Skeletal muscle tissue (tissue), 4 donors: ENCODE data around the gene POLR1E. TPM values are rescaled to one million over a fixed set of nuclear protein-coding genes. Genes with fewer than 3 reads are reported as not detected.
"Not testable (repeated sequence)": the region's sequence is repeated elsewhere in the genome, so short reads cannot be mapped to it uniquely, and the experiment has no call there.

Experiments used
- H3K27ac ChIP-seq: one replicate; pipeline ENCODE4 v1.7.0; 2013; ENCODE audit warnings: mild to moderate bottlenecking, low read depth, low read length, inconsistent platforms
- H3K27me3 ChIP-seq, 3 donors: one replicate each; pipeline ENCODE4 v1.7.0; 2013; ENCODE audit warnings: low read length in 3 of 3; ENCODE audit not compliant: control insufficient read depth in 3 of 3, insufficient read depth in 3 of 3
- H3K36me3 ChIP-seq, 3 donors: one replicate each; pipeline ENCODE4 v1.7.0; 2013; ENCODE audit warnings: low read length in 3 of 3; ENCODE audit not compliant: control insufficient read depth in 3 of 3, insufficient read depth in 3 of 3
- H3K4me1 ChIP-seq, 3 donors: one replicate each; pipeline ENCODE4 v1.7.0; 2013; ENCODE audit warnings: low read length in 3 of 3, mild to moderate bottlenecking in 3 of 3; ENCODE audit not compliant: control insufficient read depth in 3 of 3, insufficient read depth in 3 of 3
- H3K4me3 ChIP-seq, 3 donors: one replicate each; pipeline ENCODE4 v1.7.0; 2013; ENCODE audit warnings: low read length in 3 of 3
- H3K9ac ChIP-seq, 3 donors: one replicate each; pipeline ENCODE4 v1.7.0; 2013; ENCODE audit warnings: low read length in 3 of 3, mild to moderate bottlenecking in 3 of 3, moderate library complexity in 2 of 3, low read depth in 1 of 3
- H3K9me3 ChIP-seq, 3 donors: one replicate each; pipeline ENCODE4 v1.7.0; 2013; ENCODE audit warnings: low read length in 3 of 3; ENCODE audit not compliant: control insufficient read depth in 3 of 3
- total RNA-seq: library from RNA; depleted of rRNA; stranded (reverse); fragments of >200 nt; gene quantifications from one replicate; pipeline ENCODE4 v1.2.3, GENCODE V29; 2014
- donor health status: Osteomylitis.

POLR1E gene
- total RNA-seq, 1 donor from 2014 or later, result 38.1 TPM

DNA sequence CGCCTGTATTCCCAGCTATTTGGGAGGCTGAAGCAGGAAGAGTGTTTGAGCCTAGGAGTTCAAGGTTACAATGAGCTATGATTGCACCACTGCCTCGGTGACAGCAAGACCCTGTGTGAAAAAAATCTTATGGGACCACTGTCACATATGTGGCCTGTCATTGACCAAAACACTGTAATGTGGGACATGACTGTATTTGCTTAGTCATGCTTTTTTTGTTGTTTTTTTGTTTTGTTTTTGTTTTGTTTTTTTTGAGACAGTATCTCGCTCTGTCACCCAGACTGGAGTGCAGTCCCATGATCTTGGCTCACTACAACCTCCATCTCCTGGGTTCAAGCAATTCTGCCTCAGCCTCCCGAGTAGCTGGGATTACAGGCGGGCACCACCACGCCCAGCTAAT is 13.5 kb downstream of the POLR1E start:
- Histone ChIP-seq H3K36me3 (peaks cover 51 to 67% (median 65%) of the 10 kb centered on the region in 3 donors), H3K27me3 (no peaks in the 10 kb centered on the region)

DNA sequence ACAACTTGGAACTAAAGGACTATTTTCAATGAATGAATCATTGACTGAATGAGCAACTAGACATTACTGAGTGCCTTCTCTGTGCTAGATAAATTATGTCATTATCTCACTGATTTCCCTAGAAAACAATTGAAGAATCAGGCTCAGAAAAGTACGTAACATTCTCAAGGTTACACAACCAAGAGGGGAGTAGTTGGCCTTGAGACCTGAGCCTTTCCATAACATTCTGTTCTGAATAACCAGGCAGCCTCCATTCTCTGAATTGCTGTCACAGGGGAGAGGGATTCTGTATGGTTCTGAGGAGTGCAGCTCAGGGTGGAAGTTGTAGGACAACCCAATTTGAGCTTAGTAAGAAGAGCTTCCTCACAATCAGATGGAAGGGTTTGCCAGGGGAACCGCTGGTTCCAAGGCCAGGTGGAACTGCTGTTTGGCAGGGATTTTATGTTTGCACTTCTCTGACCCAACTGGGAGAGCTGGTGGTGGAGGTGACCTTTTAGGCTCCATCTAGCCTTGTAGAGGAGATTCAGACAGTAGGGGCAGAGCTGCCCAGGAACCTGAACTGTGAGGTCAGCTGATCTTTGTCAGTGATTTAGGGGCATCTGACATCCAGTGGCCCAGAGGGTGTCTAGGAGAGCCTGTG is 16.3 kb downstream of the POLR1E start:
- H3K9me3 ChIP-seq, result no peaks in the 10 kb centered on the region
- H3K36me3 ChIP-seq, result peaks cover 49 to 63% (median 57%) of the 10 kb centered on the region in 3 donors
- H3K4me1 ChIP-seq, result no peaks in the 10 kb centered on the region

More for the DNA sequence above, 13.5 kb downstream of the POLR1E start:
- H3K9ac ChIP-seq, result no peak overlapping the region
- H3K4me1 ChIP-seq, result peaks cover 5 to 10% (median 6%) of the 10 kb centered on the region in 3 donors
- no peak overlapping the region for H3K4me3 ChIP-seq
- H3K9me3 ChIP-seq, result no peaks in the 10 kb centered on the region
- H3K27ac ChIP-seq, result no peak overlapping the region

DNA sequence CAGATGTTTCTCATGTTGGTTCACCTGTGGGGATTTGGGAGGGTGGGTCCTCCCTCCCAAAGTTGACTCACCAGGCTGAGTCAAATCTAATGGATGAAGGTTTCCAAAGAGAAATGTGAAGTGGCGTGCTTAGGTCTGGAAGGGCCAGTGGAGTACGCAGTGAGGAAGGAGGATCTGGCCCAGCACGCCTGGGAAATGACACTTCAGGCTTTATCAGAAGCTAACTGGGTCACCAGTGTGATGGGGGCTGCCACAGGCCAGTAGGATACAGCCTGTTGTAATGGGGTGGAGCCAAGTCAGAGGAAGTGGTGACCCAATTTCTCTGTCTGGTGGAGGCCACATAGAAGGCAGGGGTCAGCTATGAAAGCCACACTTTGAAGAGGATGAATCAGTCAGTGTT is 18.0 kb downstream of the POLR1E start:
- Histone ChIP-seq H3K27ac (no peak overlapping the region), H3K4me1 (no peaks in the 10 kb centered on the region), H3K36me3 (peaks cover 51 to 61% (median 57%) of the 10 kb centered on the region in 3 donors), H3K9ac (no peak overlapping the region), H3K4me3 (no peak overlapping the region), H3K27me3 (no peaks in the 10 kb centered on the region), H3K9me3 (no peaks in the 10 kb centered on the region)

More for the DNA sequence above, 16.3 kb downstream of the POLR1E start:
- H3K9ac ChIP-seq, result no peak overlapping the region
- H3K27me3 ChIP-seq, result no peaks in the 10 kb centered on the region
- H3K4me3 ChIP-seq, result no peak overlapping the region
- H3K27ac ChIP-seq, result no peak overlapping the region

DNA sequence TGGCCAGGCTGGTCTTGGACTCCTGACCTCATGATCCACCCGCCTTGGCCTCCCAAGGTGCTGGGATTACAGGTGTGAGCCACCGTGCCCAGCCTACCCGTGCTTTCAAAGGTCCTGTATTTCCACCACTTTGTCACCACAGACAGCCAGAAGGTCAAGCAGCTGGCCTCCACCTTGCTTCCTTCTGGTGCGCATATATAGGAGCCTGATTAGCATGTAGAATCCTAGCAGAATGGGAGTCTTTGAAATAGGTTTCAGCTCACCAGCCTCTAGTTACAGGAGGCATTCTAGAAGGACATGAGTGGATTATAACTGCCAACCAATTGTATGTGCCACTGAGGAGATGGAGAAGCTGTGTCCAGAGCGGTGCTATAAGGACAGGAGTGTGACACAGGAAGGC is 18.9 kb downstream of the POLR1E start:
- no peaks in the 10 kb centered on the region for H3K4me1 ChIP-seq
- no peak overlapping the region for H3K4me3 ChIP-seq
- H3K9ac ChIP-seq, result no peak overlapping the region
- H3K9me3 ChIP-seq, result no peaks in the 10 kb centered on the region
- peaks cover 48 to 62% (median 52%) of the 10 kb centered on the region in 3 donors for H3K36me3 ChIP-seq
- no peak overlapping the region for H3K27ac ChIP-seq
- no peaks in the 10 kb centered on the region for H3K27me3 ChIP-seq

DNA sequence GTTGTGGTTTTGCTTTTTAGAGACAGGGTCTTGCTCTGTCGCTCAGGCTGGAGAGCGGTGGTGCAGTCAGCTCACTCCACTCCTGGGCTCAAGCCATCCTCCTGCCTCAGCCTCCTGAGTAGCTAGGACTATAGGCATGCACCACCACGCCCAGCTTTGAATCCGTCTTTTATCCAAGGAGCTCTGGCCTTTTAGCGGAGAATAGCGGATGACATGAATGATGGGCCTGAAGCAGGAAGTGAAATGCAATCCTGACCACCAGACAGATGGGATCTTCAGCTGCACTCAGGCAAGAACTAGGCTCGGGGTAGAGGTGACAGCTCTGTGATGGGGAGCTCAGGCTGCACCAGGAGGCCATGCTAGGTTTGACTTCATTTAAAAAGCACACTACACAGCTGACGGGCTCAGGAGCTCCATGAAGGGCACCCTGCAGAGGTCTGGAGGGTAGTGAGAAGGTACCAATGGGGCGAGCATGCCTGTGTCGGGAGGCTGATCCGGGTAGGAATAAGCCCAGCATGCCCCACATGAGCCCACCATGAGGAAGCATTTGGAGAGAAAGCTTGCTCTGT is 21.9 kb downstream of the POLR1E start:
- Histone ChIP-seq H3K9ac (no peak overlapping the region), H3K27ac (no peak overlapping the region), H3K27me3 (no peaks in the 10 kb centered on the region), H3K4me1 (no peaks in the 10 kb centered on the region), H3K36me3 (peaks cover 44 to 56% (median 46%) of the 10 kb centered on the region in 3 donors), H3K9me3 (no peaks in the 10 kb centered on the region), H3K4me3 (no peak overlapping the region)

DNA sequence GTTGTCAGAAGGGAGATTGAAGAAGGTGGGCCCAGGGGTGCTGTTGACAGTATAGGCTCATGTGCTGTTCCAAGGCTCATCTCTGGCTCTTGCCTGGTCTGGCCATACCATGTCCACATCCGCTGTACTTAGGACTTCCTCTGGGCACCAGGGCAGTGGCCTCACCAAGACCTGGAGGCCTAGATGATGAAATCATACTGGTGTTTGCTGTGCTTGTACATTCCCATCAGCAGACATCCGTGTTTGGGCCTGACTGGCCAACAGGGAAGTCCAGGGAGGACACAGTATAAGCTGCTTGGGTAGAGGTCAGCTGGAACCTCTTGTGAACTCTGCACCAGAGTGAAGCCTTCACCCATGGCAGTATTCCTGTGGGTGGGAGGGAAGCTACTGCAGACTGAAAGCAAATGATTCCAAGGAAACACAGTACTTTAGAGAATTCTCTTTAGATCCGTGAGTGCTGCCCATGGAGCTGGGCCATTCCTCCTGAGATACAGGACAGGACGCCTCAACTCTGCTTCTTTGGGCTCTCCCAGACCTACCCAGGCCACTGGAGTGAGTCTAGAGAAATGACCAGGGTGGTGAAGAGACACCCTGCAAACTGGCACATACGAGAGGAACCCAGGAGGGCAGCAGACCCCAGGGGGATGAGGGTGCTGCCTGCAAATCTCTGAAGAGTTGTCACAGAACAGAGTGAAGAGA is 22.5 kb downstream of the POLR1E start:
- H3K9me3 ChIP-seq, result no peaks in the 10 kb centered on the region
- no peak overlapping the region for H3K27ac ChIP-seq
- H3K36me3 ChIP-seq, result peaks cover 41 to 51% (median 43%) of the 10 kb centered on the region in 3 donors
- H3K4me1 ChIP-seq, result no peaks in the 10 kb centered on the region
- H3K4me3 ChIP-seq, result no peak overlapping the region
- H3K9ac ChIP-seq, result no peak overlapping the region
- no peaks in the 10 kb centered on the region for H3K27me3 ChIP-seq

DNA sequence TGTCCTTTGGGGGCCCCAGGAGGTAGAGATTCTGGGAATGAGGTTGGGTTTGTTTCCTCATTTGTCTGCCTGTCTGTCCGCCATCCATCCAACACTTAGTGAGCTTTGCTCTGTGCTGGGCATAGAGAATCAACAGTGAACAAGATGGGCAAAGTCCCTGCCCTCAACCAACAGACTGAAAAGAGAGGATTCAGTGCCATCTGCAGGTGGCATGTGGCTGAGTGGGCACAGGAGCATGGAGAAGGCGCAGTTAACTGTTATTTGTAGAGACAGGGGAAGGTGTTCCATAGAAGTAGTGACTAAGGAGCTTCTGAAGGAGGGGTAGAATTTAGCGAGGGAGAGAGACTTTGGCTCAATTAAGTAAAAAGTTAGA is 23.1 kb downstream of the POLR1E start:
- H3K27me3 ChIP-seq, result no peaks in the 10 kb centered on the region
- H3K9ac ChIP-seq, result no peak overlapping the region
- H3K4me3 ChIP-seq, result no peak overlapping the region
- H3K27ac ChIP-seq, result no peak overlapping the region
- peaks cover 36 to 46% (median 37%) of the 10 kb centered on the region in 3 donors for H3K36me3 ChIP-seq
- no peaks in the 10 kb centered on the region for H3K9me3 ChIP-seq
- no peaks in the 10 kb centered on the region for H3K4me1 ChIP-seq

DNA sequence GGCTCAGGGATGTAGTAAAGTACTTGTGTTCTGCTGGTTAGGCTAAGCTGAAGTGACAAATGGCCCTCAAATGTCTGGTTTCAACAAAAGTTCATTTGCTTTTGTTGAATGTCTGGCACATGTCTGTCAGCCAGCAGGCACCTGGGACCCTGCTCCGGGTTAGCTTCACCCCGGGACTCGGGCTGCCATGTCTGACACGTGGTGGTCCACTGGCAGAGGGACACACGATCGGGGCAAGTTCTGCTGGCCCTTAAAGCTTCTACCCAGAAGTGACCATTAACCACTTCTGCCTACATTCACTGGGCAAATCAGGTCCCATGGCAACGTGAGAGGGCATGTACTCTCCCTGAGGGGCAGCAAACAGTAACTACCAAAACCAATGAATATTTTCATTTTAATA is 23.8 kb downstream of the POLR1E start:
- Histone ChIP-seq H3K9ac (no peak overlapping the region), H3K36me3 (peaks cover 36 to 46% (median 37%) of the 10 kb centered on the region in 3 donors), H3K4me1 (no peaks in the 10 kb centered on the region), H3K4me3 (no peak overlapping the region), H3K27ac (no peak overlapping the region), H3K27me3 (no peaks in the 10 kb centered on the region), H3K9me3 (no peaks in the 10 kb centered on the region)

DNA sequence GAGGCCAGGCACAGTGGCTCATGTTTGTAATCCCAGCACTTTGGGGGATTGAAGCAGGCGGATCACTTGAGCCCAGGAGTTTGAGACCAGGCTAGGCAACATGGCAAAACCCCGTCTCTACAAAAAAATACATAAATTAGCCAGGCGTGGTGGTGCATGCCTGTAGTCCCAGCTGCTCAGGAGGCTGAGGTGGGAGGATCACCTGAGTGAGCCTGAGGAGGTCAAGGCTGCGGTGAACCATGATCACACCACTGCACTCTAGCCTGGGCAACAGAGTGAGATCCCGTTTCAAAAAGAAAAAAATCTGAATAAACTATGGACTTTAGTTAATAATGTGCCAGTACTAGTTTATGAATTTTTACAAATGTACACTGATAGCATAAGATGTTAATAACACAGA is 24.3 kb downstream of the POLR1E start:
- H3K36me3 ChIP-seq, result peaks cover 39 to 45% (median 39%) of the 10 kb centered on the region in 3 donors
- H3K4me1 ChIP-seq, H3K4me3 ChIP-seq, H3K9me3 ChIP-seq, H3K27me3 ChIP-seq, H3K9ac ChIP-seq, H3K27ac ChIP-seq: not testable (repeated sequence)
